Adrenal gland (tissue), 12 donors: ENCODE results near the gene BOC. TPM values are rescaled to one million over a fixed set of nuclear protein-coding genes. Genes with fewer than 3 reads are reported as not detected.

Experiments used
- DNase-seq, 7 donors: peaks; one replicate each; pipeline ENCODE4 v3.0.0-alpha.2; 2019 to 2020
- H3K27ac ChIP-seq, 5 donors: fragments of 200-600 bp; sonication (generic) in 4 of 5; 1 replicate in 3 of 5; 2 replicates in 2 of 5; pipeline versions ENCODE4 v1.5.1 to v1.8.0; 2016 to 2020; ENCODE audit warnings: mild to moderate bottlenecking in 1 of 5
- H3K27me3 ChIP-seq: fragments of 200-600 bp; 2 replicates; pipeline ENCODE4 v1.8.0; 2021
- H3K36me3 ChIP-seq, 2 donors: fragments of 200-600 bp; replicated peaks in 1 of 2; 1 replicate in 1 of 2; 2 replicates in 1 of 2; pipeline versions ENCODE4 v1.5.1 to v1.8.0; 2018 to 2022
- H3K4me1 ChIP-seq, 2 donors: fragments of 200-600 bp; replicated peaks in 1 of 2; 1 replicate in 1 of 2; 2 replicates in 1 of 2; pipeline versions ENCODE4 v1.5.1 to v1.8.0; 2018 to 2021
- H3K4me3 ChIP-seq, 4 donors: fragments of 200-600 bp; sonication (generic) in 3 of 4; one replicate each; pipeline ENCODE4 v1.5.1; 2016 to 2018
- H3K9me3 ChIP-seq, 3 donors: fragments of 200-600 bp; sonication (generic) in 1 of 3; replicated peaks in 1 of 3; 1 replicate in 2 of 3; 2 replicates in 1 of 3; pipeline versions ENCODE4 v1.5.1 to v1.8.0; 2016 to 2021
- POLR2A ChIP-seq, 2 donors: fragments of 450-650 bp; IDR thresholded peaks; one replicate each; pipeline ENCODE4 v1.6.1; 2017; ENCODE audit warnings: antibody characterized with exemption in 2 of 2, mild to moderate bottlenecking in 2 of 2, moderate library complexity in 1 of 2
- WGBS, 4 donors: extraction: QIAGEN DNeasy Blood & Tissue Kit in 2 of 4; methylation state at CpG; one replicate each; pipeline versions ENCODE4 v1.1.5 to v1.1.7; 2013 to 2017; 5-methylcytosine and 5-hydroxymethylcytosine counted together
- intact Hi-C, 2 donors: fragments of 100-400 bp; cut with DNase I; formaldehyde crosslinking; loops; one replicate each; pipeline versions ENCODE4 v1.14.1 to v1.15.0; 2022 to 2023
- polyA plus RNA-seq, 3 donors: library from polyadenylated mRNA; stranded (reverse); fragments of 200-250 nt in 2 of 3; fragments of 350-450 nt in 1 of 3; fragmentation: Illumina TruSeq in 1 of 3; extraction: RNeasy Lipid Tissue Mini Kit (QIAGEN cat#74804) in 1 of 3; gene quantifications; one replicate each; pipeline ENCODE4 v1.2.3, GENCODE V29; 2013 to 2014
- total RNA-seq, 9 donors: library from RNA; depleted of rRNA in 4 of 9; stranded (reverse); fragments of >200 nt in 4 of 9; fragments of 120-200 nt in 1 of 9; fragmentation: NEBNext Ultra II Directional in 1 of 9; extraction: Animal tissue kit (Norgen Biotek cat#: 25700) in 1 of 9; gene quantifications; one replicate each; pipeline versions ENCODE4 v1.1.0 to v1.2.4, GENCODE V29; 2013 to 2023
- TF ChIP-seq, protein P1 (sequence below), 6 experiments: fragments of 450-650 bp in 4 of 6; fragments of 200-600 bp in 2 of 6; sonication (generic) in 1 of 6; IDR thresholded peaks; 1 replicate in 5 of 6; 2 replicates in 1 of 6; pipeline versions ENCODE4 v1.5.1 to v1.8.0; 2016 to 2021; ENCODE audit warnings: antibody characterized with exemption in 6 of 6, mild to moderate bottlenecking in 2 of 6, moderate library complexity in 1 of 6
- donor health status: healthy with polysubstance abuse.
- donor health status: Bipolar disorder and iron deficiency.
- donor health status: DM: yes; HTN: yes; CAD: no.
- donor health status: DM: no; HTN: no; CAD: no.
- donor health status: DM: no; HTN: no; CAD: no.
- donor health status: DM: yes; HTN: yes; CAD: no.

The BOC gene
- total and polyA plus RNA-seq, 12 donors = 1.9 to 22.3 (median 9.5) TPM

DNA sequence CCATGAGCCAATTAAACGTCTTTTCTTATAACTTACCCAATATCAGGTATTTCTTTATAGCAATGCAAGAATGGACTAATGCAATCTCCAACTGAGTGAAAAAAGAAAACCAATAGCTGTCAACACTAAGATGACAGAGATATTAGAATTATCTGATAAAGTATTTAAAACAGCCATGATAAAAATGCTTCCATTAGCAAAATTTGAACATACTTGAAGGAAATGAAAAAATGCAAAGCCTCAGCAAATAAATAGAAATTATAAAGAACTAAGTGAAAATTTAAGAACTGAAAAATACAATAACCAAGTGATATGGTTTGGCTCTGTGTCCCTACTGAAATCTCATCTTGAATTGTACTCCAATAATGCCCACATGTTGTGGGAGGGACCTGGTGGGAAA lies 99.6 kb downstream of the BOC start:
- TF ChIP-seq POLR2A (IDR thresholded peaks at IDR 0.05) = no peak
- TF ChIP-seq, protein P1, sequence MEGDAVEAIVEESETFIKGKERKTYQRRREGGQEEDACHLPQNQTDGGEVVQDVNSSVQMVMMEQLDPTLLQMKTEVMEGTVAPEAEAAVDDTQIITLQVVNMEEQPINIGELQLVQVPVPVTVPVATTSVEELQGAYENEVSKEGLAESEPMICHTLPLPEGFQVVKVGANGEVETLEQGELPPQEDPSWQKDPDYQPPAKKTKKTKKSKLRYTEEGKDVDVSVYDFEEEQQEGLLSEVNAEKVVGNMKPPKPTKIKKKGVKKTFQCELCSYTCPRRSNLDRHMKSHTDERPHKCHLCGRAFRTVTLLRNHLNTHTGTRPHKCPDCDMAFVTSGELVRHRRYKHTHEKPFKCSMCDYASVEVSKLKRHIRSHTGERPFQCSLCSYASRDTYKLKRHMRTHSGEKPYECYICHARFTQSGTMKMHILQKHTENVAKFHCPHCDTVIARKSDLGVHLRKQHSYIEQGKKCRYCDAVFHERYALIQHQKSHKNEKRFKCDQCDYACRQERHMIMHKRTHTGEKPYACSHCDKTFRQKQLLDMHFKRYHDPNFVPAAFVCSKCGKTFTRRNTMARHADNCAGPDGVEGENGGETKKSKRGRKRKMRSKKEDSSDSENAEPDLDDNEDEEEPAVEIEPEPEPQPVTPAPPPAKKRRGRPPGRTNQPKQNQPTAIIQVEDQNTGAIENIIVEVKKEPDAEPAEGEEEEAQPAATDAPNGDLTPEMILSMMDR (IDR thresholded peaks at IDR 0.05) = no peak
- no peaks in the 10 kb centered on the region for H3K4me1 ChIP-seq
- H3K27ac ChIP-seq = no peak overlapping the region
- no peak for DNase-seq
- peaks cover 0 to 10% (median 0%) of the 10 kb centered on the region in 3 donors for H3K9me3 ChIP-seq
- H3K27me3 ChIP-seq = no peaks in the 10 kb centered on the region
- 88 to 96% (median 89%) methylated on average over 1 of the region's 1 CpG for WGBS, 4 donors
- no peak overlapping the region for H3K4me3 ChIP-seq
- intact Hi-C loops = no loop called here
- H3K36me3 ChIP-seq = no peaks in the 10 kb centered on the region

GRCh38 chr3:113312416-113312815 lies 101.1 kb downstream of the BOC start:
- WGBS, 4 donors = 82 to 95% (median 91%) methylated on average over 3 of the region's 3 CpGs
- intact Hi-C loops = no loop called here
- TF ChIP-seq, protein P1 (IDR thresholded peaks at IDR 0.05) = no peak
- TF ChIP-seq POLR2A (IDR thresholded peaks at IDR 0.05) = no peak
- no peak for DNase-seq
- H3K27ac ChIP-seq = no peak overlapping the region
- H3K4me1 ChIP-seq = no peaks in the 10 kb centered on the region
- no peak overlapping the region for H3K4me3 ChIP-seq
- no peaks in the 10 kb centered on the region for H3K36me3 ChIP-seq
- H3K27me3 ChIP-seq = no peaks in the 10 kb centered on the region
- peaks cover 0 to 10% (median 0%) of the 10 kb centered on the region in 3 donors for H3K9me3 ChIP-seq

DNA sequence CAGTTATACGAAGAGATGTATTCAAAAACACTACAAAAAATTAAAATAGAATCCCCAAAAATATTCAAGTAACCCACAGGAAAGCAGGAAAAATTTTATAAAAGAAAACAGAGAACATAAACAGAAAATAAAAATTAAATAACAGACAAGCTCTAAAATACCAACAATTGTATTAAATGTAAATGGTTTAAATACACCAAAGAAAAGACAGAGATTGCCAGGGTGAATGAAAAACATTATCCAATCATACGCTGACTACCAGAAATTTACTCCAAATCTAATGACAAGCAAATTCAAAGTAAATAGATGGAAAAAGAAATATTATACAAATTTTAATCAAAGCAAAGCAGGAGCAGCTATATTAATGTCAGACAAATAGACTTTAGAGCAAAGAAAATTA lies 103.6 kb downstream of the BOC start:
- intact Hi-C loops = no loop called here
- WGBS, 4 donors = 92 to 99% (median 96%) methylated on average over 2 of the region's 2 CpGs
- no peak overlapping the region for H3K27ac ChIP-seq
- peaks cover 0 to 10% (median 0%) of the 10 kb centered on the region in 3 donors for H3K9me3 ChIP-seq
- H3K27me3 ChIP-seq = no peaks in the 10 kb centered on the region
- no peak for TF ChIP-seq POLR2A (IDR thresholded peaks at IDR 0.05)
- TF ChIP-seq, protein P1 (IDR thresholded peaks at IDR 0.05) = no peak
- DNase-seq = no peak
- H3K4me1 ChIP-seq = no peaks in the 10 kb centered on the region
- H3K4me3 ChIP-seq = no peak overlapping the region
- H3K36me3 ChIP-seq = no peaks in the 10 kb centered on the region

GRCh38 chr3:113329757-113330156 lies 118.4 kb downstream of the BOC start:
- H3K27ac ChIP-seq = no peak overlapping the region
- intact Hi-C loops = no loop called here
- 44 to 64% (median 61%) methylated on average over 2 of the region's 2 CpGs for WGBS, 4 donors
- TF ChIP-seq, protein P1 (IDR thresholded peaks at IDR 0.05) = no peak
- no peak for TF ChIP-seq POLR2A (IDR thresholded peaks at IDR 0.05)
- H3K9me3 ChIP-seq = no peaks in the 10 kb centered on the region
- H3K36me3 ChIP-seq = no peaks in the 10 kb centered on the region
- H3K4me3 ChIP-seq = no peak overlapping the region
- H3K27me3 ChIP-seq = no peaks in the 10 kb centered on the region
- no peak for DNase-seq
- H3K4me1 ChIP-seq = no peaks in the 10 kb centered on the region
